ENCODE results near the gene IMPDH1. TPM values are rescaled to one million over a fixed set of nuclear protein-coding genes. Genes with fewer than 3 reads are reported as not detected.
"Not testable (repeated sequence)": the region's sequence is repeated elsewhere in the genome, so short reads cannot be mapped to it uniquely, and the experiment has no call there.

IMPDH1 gene
- total RNA-seq: 10 to 100 TPM; 12.3 to 65.3 (median 25.7) TPM
- 10 to 100 TPM; 16.6 to 23.6 TPM for polyA plus RNA-seq
- long read RNA-seq, donor 1, transcript IMPDH1-202 (15 exons, 2,479 nt): major isoform, 25 of 84 reads
- long read RNA-seq, donor 1, partial matches to known transcripts: 42 of 84 reads
- long read RNA-seq, donor 1, other reads (novel, unspliced or antisense): 15 of 84 reads
- long read RNA-seq, donor 2, transcript IMPDH1-214 (13 exons, 2,283 nt): minor isoform, 5 of 206 reads
- long read RNA-seq, donor 2, transcript IMPDH1-202 (15 exons, 2,479 nt): major isoform, 46 of 206 reads
- long read RNA-seq, donor 2, partial matches to known transcripts: 115 of 206 reads
- long read RNA-seq, donor 2, other reads (novel, unspliced or antisense): 37 of 206 reads
- long read RNA-seq, donor 3, transcript IMPDH1-202 (15 exons, 2,479 nt): major isoform, 27 of 94 reads
- long read RNA-seq, donor 3, partial matches to known transcripts: 43 of 94 reads
- long read RNA-seq, donor 3, other reads (novel, unspliced or antisense): 24 of 94 reads

GRCh38 chr7:128409596-128410450 lies at the start of gene IMPDH1:
Gene IMPDH1, minus strand, starts transcription at chr7:128409982. Its CDS starts 81 bp downstream, at chr7:128409901.
- 0 to 1% (median 0%) methylated on average over 15 to 87 of the region's 87 CpGs for WGBS, 4 donors
- TF ChIP-seq POLR2A (IDR thresholded peaks at IDR 0.05): peak in 1 of 2 donors; percentile 78
- peak in 1 of 12 donors; percentile 5 for TF ChIP-seq CTCF (IDR thresholded peaks at IDR 0.05)
- Histone ChIP-seq H3K27me3 (no peaks in the 10 kb centered on the region), H3K9me3 (no peaks in the 10 kb centered on the region), H3K4me3 (peak within 1 kb of the TSS; percentile 48 to 87 (median 71)), H3K4me1 (peaks cover 0 to 51% (median 36%) of the 10 kb centered on the region in 12 donors), H3K36me3 (no peaks in the 10 kb centered on the region), H3K27ac (peak within 1 kb of the TSS; percentile 21 to 94 (median 82))
- intact Hi-C loops (cut with DNase I): loop anchor here in 2 of 10 donors (10.0 kb wide), 2 partner anchors 45 to 55 kb away; partner anchors contain the start of gene HILPDA (in 1 of the 2)
- ATAC-seq (peak; percentile 71 to 94 (median 92)), DNase-seq (peak; percentile 89 to 96 (median 91))

DNA sequence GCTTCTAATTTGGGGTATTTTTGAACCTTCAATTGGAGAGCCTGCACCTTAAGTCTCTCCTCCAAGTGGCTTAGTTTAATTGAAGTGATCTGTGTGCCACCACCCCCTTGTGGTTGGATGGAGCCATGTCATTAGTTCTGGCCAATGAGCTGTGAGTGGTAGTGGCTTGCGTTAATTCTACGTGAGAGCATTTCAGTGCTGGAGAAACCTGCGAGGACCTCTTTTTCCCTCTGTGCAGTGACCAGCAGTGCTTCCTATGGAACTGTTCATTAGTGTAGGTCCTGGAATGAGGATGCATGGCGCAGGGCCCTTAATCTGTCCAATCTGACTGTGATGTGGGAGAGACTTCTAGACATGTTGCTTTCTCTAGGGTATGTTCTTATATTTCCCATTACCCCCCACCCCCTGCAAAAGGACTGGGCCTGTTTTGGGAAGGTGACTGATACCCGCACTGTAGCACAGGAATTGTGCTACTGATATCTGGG lies 49.7 kb upstream of the IMPDH1 start:
- Histone ChIP-seq H3K27me3 (no peaks in the 10 kb centered on the region), H3K4me3 (no peak overlapping the region), H3K27ac (no peak overlapping the region), H3K36me3 (peaks cover 0 to 7% (median 5%) of the 10 kb centered on the region in 9 donors), H3K9me3 (no peaks in the 10 kb centered on the region), H3K4me1 (peaks cover 7 to 40% (median 30%) of the 10 kb centered on the region in 12 donors)
- ATAC-seq: peak in 3 of 4 donors; percentile 21 to 47 (median 22)
- TF ChIP-seq CTCF (IDR thresholded peaks at IDR 0.05): peak; percentile 70 to 89 (median 78)
- TF ChIP-seq POLR2A (IDR thresholded peaks at IDR 0.05): no peak
- WGBS, 4 donors: 29 to 42% (median 34%) methylated on average over 5 of the region's 5 CpGs
- DNase-seq: peak in 4 of 5 donors; percentile 42 to 65 (median 63)
- intact Hi-C loops (cut with DNase I): loop anchor here in 9 of 10 donors (1.0 to 10.0 kb wide), 7 partner anchors 31 to 112 kb away; partner anchors contain the start of gene IMPDH1 (in 1 of the 9)

DNA sequence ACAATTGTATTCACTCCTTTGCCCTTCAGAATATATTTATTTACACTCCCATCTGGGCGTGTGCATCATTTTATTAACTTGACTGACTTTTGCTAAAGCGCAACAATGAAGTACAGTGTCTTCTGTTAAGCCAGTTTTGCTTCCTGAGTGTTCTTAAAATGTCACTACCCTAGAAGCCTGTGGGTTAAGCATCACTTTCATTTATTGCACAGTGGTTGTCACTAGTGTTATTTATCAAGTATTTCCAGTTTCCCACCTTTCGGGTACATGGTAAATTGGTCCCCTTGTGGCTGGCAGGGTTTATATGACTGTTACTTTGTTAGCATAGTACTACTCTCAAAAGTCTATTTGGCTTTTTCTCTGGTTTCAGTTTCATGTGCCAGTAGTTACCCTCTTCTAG lies 49.2 kb upstream of the IMPDH1 start:
- no peak overlapping the region for H3K4me3 ChIP-seq
- H3K36me3 ChIP-seq: peaks cover 0 to 7% (median 5%) of the 10 kb centered on the region in 9 donors
- TF ChIP-seq CTCF (IDR thresholded peaks at IDR 0.05) (no peak), POLR2A (IDR thresholded peaks at IDR 0.05) (no peak)
- intact Hi-C loops (cut with DNase I): loop anchor here in 9 of 10 donors (1.0 to 10.0 kb wide), 7 partner anchors 30 to 112 kb away; partner anchors contain the start of gene IMPDH1 (in 1 of the 9)
- ATAC-seq (no peak), DNase-seq (no peak)
- no peaks in the 10 kb centered on the region for H3K9me3 ChIP-seq
- WGBS, 4 donors: 59 to 69% (median 67%) methylated on average over 3 of the region's 3 CpGs
- peak overlapping the region in 1 of 12 donors; percentile 26 for H3K27ac ChIP-seq
- no peaks in the 10 kb centered on the region for H3K27me3 ChIP-seq
- peaks cover 7 to 45% (median 35%) of the 10 kb centered on the region in 12 donors for H3K4me1 ChIP-seq

- DNase-seq, H3K9me3 ChIP-seq, H3K36me3 ChIP-seq, ATAC-seq, H3K27me3 ChIP-seq: not testable (repeated sequence)
- Histone ChIP-seq H3K4me1 (peaks cover 7 to 53% (median 41%) of the 10 kb centered on the region in 12 donors), H3K4me3 (peak overlapping the region in 1 of 12 donors; percentile 91), H3K27ac (peak overlapping the region in 1 of 12 donors; percentile 7)
- intact Hi-C loops (cut with DNase I): loop anchor here in 2 of 10 donors (5.0 to 10.0 kb wide), 2 partner anchors 53 to 110 kb away; partner anchors contain the start of gene IMPDH1 (in 1 of the 2)
- 88 to 98% (median 95%) methylated on average over 6 of the region's 6 CpGs for WGBS, 4 donors
These were observed 47.6 kb upstream of the IMPDH1 start for GRCh38 chr7:128457385-128457784.
